ENCODE data around the gene PLSCR3.
A peak's percentile ranks its signal among the peaks of the same experiment; 100 is the strongest.

The PLSCR3 gene

DNA sequence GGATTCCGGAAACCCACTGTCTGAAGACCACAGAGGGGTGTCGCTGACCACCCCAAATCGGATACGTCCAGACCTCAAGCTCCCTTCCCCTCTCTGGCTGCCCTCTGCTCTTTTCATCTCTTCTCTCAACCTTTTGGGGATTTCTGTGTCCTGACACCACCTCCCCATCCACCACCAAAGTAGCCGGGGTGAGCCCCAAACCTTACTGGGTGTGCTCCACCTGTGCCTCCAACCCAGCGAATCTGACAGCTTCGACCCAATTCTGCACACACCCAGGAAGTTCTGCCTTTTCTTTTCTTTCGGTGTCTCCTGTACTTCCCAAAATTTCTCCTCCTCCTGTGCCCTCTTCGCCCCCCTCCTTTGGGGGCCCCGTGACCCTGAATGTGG is 41.8 kb downstream of the PLSCR3 start:
- H3K36me3 ChIP-seq (replicated peaks; ENCODE audit: low read depth, low read length) = no peaks in the 10 kb centered on the region
- no peak overlapping the region for H2AFZ ChIP-seq (ENCODE audit: low read depth, low read length)
- H3K9ac ChIP-seq (ENCODE audit: low read length) = peak overlapping the region; percentile 86
- H3K27ac ChIP-seq (ENCODE audit: low read length) = no peak overlapping the region
- H3K4me1 ChIP-seq (ENCODE audit: low read length) = peaks cover 11% of the 10 kb centered on the region
- no peaks in the 10 kb centered on the region for H3K27me3 ChIP-seq (ENCODE audit: low read depth, low read length)
- H3K4me2 ChIP-seq (ENCODE audit: low read length) = peak overlapping the region; percentile 84
- TF ChIP-seq, protein P1, sequence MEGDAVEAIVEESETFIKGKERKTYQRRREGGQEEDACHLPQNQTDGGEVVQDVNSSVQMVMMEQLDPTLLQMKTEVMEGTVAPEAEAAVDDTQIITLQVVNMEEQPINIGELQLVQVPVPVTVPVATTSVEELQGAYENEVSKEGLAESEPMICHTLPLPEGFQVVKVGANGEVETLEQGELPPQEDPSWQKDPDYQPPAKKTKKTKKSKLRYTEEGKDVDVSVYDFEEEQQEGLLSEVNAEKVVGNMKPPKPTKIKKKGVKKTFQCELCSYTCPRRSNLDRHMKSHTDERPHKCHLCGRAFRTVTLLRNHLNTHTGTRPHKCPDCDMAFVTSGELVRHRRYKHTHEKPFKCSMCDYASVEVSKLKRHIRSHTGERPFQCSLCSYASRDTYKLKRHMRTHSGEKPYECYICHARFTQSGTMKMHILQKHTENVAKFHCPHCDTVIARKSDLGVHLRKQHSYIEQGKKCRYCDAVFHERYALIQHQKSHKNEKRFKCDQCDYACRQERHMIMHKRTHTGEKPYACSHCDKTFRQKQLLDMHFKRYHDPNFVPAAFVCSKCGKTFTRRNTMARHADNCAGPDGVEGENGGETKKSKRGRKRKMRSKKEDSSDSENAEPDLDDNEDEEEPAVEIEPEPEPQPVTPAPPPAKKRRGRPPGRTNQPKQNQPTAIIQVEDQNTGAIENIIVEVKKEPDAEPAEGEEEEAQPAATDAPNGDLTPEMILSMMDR (IDR thresholded peaks at IDR 0.05; ENCODE audit: low read depth, low read length) = peak; percentile 43
- no peak for TF ChIP-seq EZH2phosphoT487 (IDR thresholded peaks at IDR 0.05; ENCODE audit: low read depth)
- H3K79me2 ChIP-seq (ENCODE audit: low read length) = no peaks in the 10 kb centered on the region
- H3K9me3 ChIP-seq (ENCODE audit: insufficient read depth, low read length) = no peaks in the 10 kb centered on the region
- H3K4me3 ChIP-seq (ENCODE audit: low read length) = peak overlapping the region; percentile 91
- no peaks in the 10 kb centered on the region for H4K20me1 ChIP-seq (ENCODE audit: insufficient read depth, low read length)

DNA sequence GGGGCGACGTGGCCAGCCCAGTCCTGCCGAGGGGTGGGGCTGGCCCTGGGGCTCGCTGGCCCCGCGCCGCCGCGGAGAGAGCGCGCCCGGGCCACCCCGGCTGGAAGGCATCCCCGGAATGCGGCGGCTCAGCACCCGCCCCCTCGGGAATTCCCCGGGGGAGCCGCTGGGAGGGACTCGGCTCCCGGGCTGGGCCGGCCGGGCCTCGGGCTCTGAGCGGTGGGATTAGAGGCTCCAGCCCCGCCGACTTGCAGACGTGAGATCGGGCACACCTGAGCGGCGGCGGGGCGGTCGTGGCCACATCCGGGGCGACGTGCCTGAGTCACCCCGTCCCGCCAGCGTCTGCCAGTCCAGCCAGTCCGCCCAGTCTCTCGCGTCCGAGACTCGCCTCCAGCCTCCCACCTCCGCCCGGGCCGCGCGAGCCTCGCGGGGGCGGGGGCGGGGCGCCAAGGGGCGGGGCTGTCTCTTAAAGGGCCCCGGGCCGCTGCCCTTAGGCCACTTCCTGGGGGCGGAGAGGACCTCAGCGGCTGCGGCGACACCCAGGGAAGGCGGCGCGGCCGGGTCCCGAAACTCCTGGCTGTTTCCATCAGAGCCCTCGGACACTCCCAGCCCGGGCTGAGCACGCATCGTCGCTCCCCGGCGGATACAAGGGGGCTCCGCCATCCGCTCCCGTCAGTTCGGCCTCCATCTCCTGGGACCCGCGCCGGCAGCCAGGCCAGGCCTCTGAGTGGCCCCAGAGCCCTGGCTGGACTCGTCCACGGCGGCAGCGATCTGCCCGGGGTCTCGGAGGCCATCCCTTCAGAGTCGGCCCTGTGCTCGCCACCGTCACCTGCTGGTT is 42.4 kb downstream of the PLSCR3 start, which contains the start of gene KCTD11:
Gene KCTD11 (plus strand): TSS at position 498 of the 838 bp plus-strand sequence.
- H3K27ac ChIP-seq (ENCODE audit: low read length) = 0 out of 2 replicates have a peak within 1 kb of the TSS, but pooled peaks have one; percentile 25

DNA sequence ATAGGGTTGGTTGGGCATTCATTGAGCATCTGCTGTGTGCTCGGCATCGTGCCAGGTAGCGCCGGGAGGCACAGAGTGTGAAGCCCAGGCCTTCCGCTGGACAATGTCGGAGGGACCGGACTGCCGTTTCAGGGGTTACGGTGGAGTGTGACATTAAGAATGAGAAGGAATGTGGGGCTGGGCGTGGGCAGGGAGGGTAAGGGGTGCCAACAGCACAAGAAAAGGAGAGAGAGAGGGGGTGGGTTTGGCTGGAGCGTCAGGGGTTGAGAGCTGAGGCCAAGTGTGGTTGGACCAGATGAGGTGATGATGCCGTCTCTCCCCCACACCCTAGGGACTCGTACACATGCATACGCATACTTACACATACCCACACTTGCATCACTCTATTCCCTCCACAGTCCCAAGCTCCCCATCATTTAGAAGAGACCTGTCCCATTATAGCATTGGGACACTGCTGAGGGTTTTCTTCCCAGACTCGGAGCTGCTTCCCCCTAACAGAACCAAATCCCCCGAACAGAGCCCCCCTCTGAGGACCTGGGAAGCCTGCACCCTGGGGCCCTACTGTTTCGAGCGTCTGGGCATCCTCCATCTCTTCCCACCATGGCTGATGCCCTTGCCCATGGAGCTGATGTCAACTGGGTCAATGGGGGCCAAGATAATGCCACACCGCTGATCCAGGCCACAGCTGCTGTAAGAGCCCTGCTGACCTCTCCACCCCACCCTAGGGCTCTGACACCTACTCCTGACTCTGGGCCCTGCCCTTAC is 45.7 kb downstream of the PLSCR3 start:
- Histone ChIP-seq H3K36me3 (replicated peaks; ENCODE audit: low read depth, low read length) (no peaks in the 10 kb centered on the region), H3K9ac (ENCODE audit: low read length) (no peak overlapping the region), H3K9me3 (ENCODE audit: insufficient read depth, low read length) (no peaks in the 10 kb centered on the region), H3K4me1 (ENCODE audit: low read length) (peaks cover 6% of the 10 kb centered on the region; the same call in 1 of the 2 replicates), H4K20me1 (ENCODE audit: insufficient read depth, low read length) (no peaks in the 10 kb centered on the region), H3K4me3 (ENCODE audit: low read length) (no peak overlapping the region), H2AFZ (ENCODE audit: low read depth, low read length) (no peak overlapping the region), H3K27ac (ENCODE audit: low read length) (no peak overlapping the region), H3K27me3 (ENCODE audit: low read depth, low read length) (no peaks in the 10 kb centered on the region), H3K4me2 (ENCODE audit: low read length) (no peak overlapping the region), H3K79me2 (ENCODE audit: low read length) (no peaks in the 10 kb centered on the region)
- TF ChIP-seq, protein P1 (IDR thresholded peaks at IDR 0.05; ENCODE audit: low read depth, low read length) = no peak
- no peak for TF ChIP-seq EZH2phosphoT487 (IDR thresholded peaks at IDR 0.05; ENCODE audit: low read depth)

More for the DNA sequence above, 42.4 kb downstream of the PLSCR3 start, which contains the start of gene KCTD11:
- Histone ChIP-seq H3K27me3 (ENCODE audit: low read depth, low read length) (no peaks in the 10 kb centered on the region), H2AFZ (ENCODE audit: low read depth, low read length) (peak within 1 kb of the TSS; percentile 56; the same call in 1 of the 2 replicates), H3K36me3 (replicated peaks; ENCODE audit: low read depth, low read length) (no peaks in the 10 kb centered on the region), H3K4me2 (ENCODE audit: low read length) (peak within 1 kb of the TSS; percentile 84), H3K4me1 (ENCODE audit: low read length) (peaks cover 11% of the 10 kb centered on the region), H4K20me1 (ENCODE audit: insufficient read depth, low read length) (no peaks in the 10 kb centered on the region), H3K4me3 (ENCODE audit: low read length) (peak within 1 kb of the TSS; percentile 91), H3K9ac (ENCODE audit: low read length) (peak within 1 kb of the TSS; percentile 86), H3K79me2 (ENCODE audit: low read length) (no peaks in the 10 kb centered on the region), H3K9me3 (ENCODE audit: insufficient read depth, low read length) (no peaks in the 10 kb centered on the region)
- TF ChIP-seq, protein P1 (IDR thresholded peaks at IDR 0.05; ENCODE audit: low read depth, low read length) = no peak
- TF ChIP-seq EZH2phosphoT487 (IDR thresholded peaks at IDR 0.05; ENCODE audit: low read depth) = no peak
